ENCODE data around the gene CARD9.

- TF ChIP-seq EZH2phosphoT487 (IDR thresholded peaks at IDR 0.05; ENCODE audit: borderline replicate concordance, low read depth) (no peak), CTCF (IDR thresholded peaks at IDR 0.05) (no peak), SMC3 (IDR thresholded peaks at IDR 0.05; ENCODE audit: low read depth, low read length) (no peak), SIN3A (IDR thresholded peaks at IDR 0.05; ENCODE audit: borderline replicate concordance, low read depth, low read length) (no peak), REST (IDR thresholded peaks at IDR 0.05; ENCODE audit: low read depth, low read length) (no peak), RAD21 (IDR thresholded peaks at IDR 0.05; ENCODE audit: low read length) (no peak), YY1 (IDR thresholded peaks at IDR 0.05; ENCODE audit: low read depth) (no peak), ZBTB33 (IDR thresholded peaks at IDR 0.05; ENCODE audit: borderline replicate concordance, low read depth) (no peak), MAX (IDR thresholded peaks at IDR 0.05; ENCODE audit: low read depth) (no peak)
Measured at GRCh38 chr9:136335296-136336155, 37.9 kb downstream of the CARD9 start.

All from SK-N-SH (cell line).